GM12801 (cell line): ENCODE results near the gene FAM107B.

Source experiments
- CTCF ChIP-seq: IDR thresholded peaks from one replicate; pipeline ENCODE4 v1.5.1; 2011; ENCODE audit warnings: control low read depth; ENCODE audit not compliant: insufficient read length; ENCODE audit errors: extremely low read depth

The FAM107B gene

GRCh38 chr10:14604181-14605142, 170.2 kb downstream of the FAM107B start:
- TF ChIP-seq CTCF, result no peak

- no peak for TF ChIP-seq CTCF
Observed at GRCh38 chr10:14603534-14604102, 171.1 kb downstream of the FAM107B start.

GRCh38 chr10:14602807-14603533, 171.7 kb downstream of the FAM107B start:
- TF ChIP-seq CTCF, result no peak

GRCh38 chr10:14601872-14602725, 172.6 kb downstream of the FAM107B start:
- TF ChIP-seq CTCF, result no peak

GRCh38 chr10:14601326-14601725, 173.4 kb downstream of the FAM107B start:
- no peak for TF ChIP-seq CTCF

- TF ChIP-seq CTCF, result no peak
Observed at GRCh38 chr10:14600065-14600464, 174.6 kb downstream of the FAM107B start.
